SK-N-SH (cell line): ENCODE data around the gene FBP1.

ENCODE experiments used
- CHD2 ChIP-seq: fragments of 150-350 bp; IDR thresholded peaks from 2 replicates; pipeline ENCODE4 v1.6.1; 2018; ENCODE audit warnings: low read length; ENCODE audit not compliant: partially characterized antibody
- CTCF ChIP-seq: fragments of 200-600 bp; sonication (generic); IDR thresholded peaks from 2 replicates; pipeline ENCODE4 v1.6.1; 2017; ENCODE audit warnings: antibody characterized with exemption, mild to moderate bottlenecking, moderate library complexity
- EP300 ChIP-seq, 2 experiments: IDR thresholded peaks; 2 replicates each; pipeline versions ENCODE4 v1.4.0 to v1.6.1; 2012; ENCODE audit warnings: borderline replicate concordance in 1 of 2, low read depth in 1 of 2, low read length in 1 of 2
- MAX ChIP-seq: IDR thresholded peaks from 2 replicates; pipeline ENCODE4 v1.4.0; 2012; ENCODE audit warnings: low read depth
- MXI1 ChIP-seq: IDR thresholded peaks from 2 replicates; pipeline ENCODE4 v1.6.1; 2012; ENCODE audit warnings: mild to moderate bottlenecking, low read depth, low read length, improper control_type of control experiment
- PBX3 ChIP-seq: IDR thresholded peaks from 2 replicates; pipeline ENCODE4; 2012
- SIN3A ChIP-seq: IDR thresholded peaks from 2 replicates; pipeline ENCODE4 v1.6.1; 2012; ENCODE audit warnings: low read depth, mild to moderate bottlenecking, low read length, moderate library complexity, borderline replicate concordance
- TCF12 ChIP-seq: IDR thresholded peaks from 2 replicates; pipeline ENCODE4 v1.4.0; 2012
- USF2 ChIP-seq: fragments of 150-350 bp; IDR thresholded peaks from 2 replicates; pipeline ENCODE4 v1.6.1; 2017; ENCODE audit warnings: antibody characterized with exemption, low read length, low read depth, borderline replicate concordance

GRCh38 chr9:94619026-94619425 lies 20.3 kb downstream of the FBP1 start:
- TF ChIP-seq PBX3 (no peak), CTCF (no peak), TCF12 (no peak), USF2 (no peak), CHD2 (no peak), EP300 (IDR thresholded peaks at IDR 0.05; ENCODE audit: borderline replicate concordance in 1 of 2, low read depth in 1 of 2, low read length in 1 of 2) (no peak), MXI1 (no peak), SIN3A (no peak), MAX (no peak)
